Epithelial cell of esophagus (primary cell): ENCODE data around the gene TBX10.

ENCODE experiments used
- DNase-seq: peaks from one replicate; pipeline ENCODE4 v3.0.0; 2010; ENCODE audit warnings: low read depth
- H3K4me3 ChIP-seq: 2 replicates; pipeline ENCODE4 v1.5.1; 2011; ENCODE audit warnings: mild to moderate bottlenecking, low read length, control low read depth
- CTCF ChIP-seq: IDR thresholded peaks from 2 replicates; pipeline ENCODE4 v1.5.1; 2011; ENCODE audit warnings: low read depth, mild to moderate bottlenecking, low read length, control low read depth, inconsistent platforms; ENCODE audit not compliant: insufficient read depth; ENCODE audit errors: missing control alignments

Gene TBX10

GRCh38 chr11:67634366-67635230 lies 5.0 kb downstream of the TBX10 start:
- TF ChIP-seq CTCF, result no peak
- H3K4me3 ChIP-seq, result no peak overlapping the region
- no peak for DNase-seq

DNA sequence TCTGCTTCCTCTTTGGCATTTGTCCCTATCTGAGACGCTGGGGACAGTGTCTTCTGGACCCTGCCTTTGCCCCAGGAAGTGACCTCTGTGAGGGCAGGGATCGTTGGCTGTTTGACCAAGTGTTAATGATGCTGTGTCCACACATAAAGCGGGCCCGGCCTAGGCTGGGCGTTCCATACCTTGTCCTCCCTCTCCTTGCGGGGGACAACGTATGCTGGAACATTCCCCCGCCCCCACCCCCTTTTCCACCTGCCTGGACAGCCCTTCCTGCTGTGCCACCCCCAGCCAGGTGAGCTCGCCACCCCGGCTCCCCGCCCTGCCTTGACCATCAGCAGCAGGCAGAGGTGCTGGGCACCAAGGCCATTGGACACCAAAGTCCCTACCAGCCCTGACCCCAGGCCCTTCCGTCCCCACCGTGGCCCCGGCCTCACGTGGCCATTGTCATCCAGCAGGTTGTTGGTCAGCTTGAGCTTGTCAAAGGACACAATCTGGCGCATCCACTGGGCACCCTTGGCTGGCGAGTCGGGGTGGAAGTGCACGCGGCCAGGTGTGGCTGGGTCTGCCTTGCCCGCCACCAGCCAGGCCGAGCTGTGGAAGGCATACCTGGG lies 5.7 kb downstream of the TBX10 start:
- DNase-seq, result no peak

GRCh38 chr11:67632982-67633755 lies 6.4 kb downstream of the TBX10 start:
- no peak for TF ChIP-seq CTCF

More for the DNA sequence above, 5.7 kb downstream of the TBX10 start:
- TF ChIP-seq CTCF, result no peak
- H3K4me3 ChIP-seq, result no peak overlapping the region

GRCh38 chr11:67632175-67632981 lies 7.2 kb downstream of the TBX10 start:
- H3K4me3 ChIP-seq, result no peak overlapping the region
- no peak for TF ChIP-seq CTCF
- no peak for DNase-seq

More at GRCh38 chr11:67632982-67633755, 6.4 kb downstream of the TBX10 start:
- no peak overlapping the region for H3K4me3 ChIP-seq
- no peak for DNase-seq

GRCh38 chr11:67631853-67632174 lies 7.7 kb downstream of the TBX10 start:
- no peak overlapping the region for H3K4me3 ChIP-seq
- no peak for DNase-seq
- TF ChIP-seq CTCF, result no peak

DNA sequence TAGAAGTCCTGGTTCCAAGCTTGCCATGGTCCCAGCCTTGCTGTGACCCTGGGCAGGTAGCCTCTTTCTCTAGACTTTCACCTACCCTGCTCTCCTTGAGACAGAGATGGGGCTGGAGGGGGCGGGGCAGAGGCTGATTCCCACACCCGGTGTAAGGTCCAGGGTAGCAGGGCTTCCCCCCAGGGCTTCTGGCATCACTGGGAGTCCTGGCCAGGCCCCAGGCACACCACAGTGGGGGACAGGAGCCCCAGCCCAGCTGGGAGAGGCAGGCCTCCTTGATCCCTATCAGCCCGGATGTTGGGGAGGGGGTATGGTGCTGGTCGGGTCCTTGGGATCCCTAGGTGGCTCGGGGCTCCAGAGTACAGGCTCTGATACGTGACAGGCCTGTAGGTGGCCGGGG lies 8.2 kb downstream of the TBX10 start:
- no peak for TF ChIP-seq CTCF
- DNase-seq, result no peak
- no peak overlapping the region for H3K4me3 ChIP-seq
